Panc1 (cell line): Measurements from ENCODE around the gene SDK2. TPM values are rescaled to one million over a fixed set of nuclear protein-coding genes. Genes with fewer than 3 reads are reported as not detected.

Experiments
- ATAC-seq: fragments of 200-7000 bp; cut with Tn5 transposase; 2 replicates; pipeline ENCODE4 v1.9.1; 2020; ENCODE audit warnings: mild to moderate bottlenecking, moderate library complexity
- BruUV-seq: library from RNA; stranded (reverse); fragments of 400-500 nt; replicated peaks from 2 replicates; lab custom pipeline; 2021; lab: Mats Ljungman, UMichigan
- CTCF ChIA-PET: fragments of 300-600 bp; sonication (Branson Sonifier 250); formaldehyde crosslinking; loops from one replicate; lab custom pipeline; 2022; ENCODE audit warnings: antibody characterized with exemption; lab: Charles Lee
- POLR2A ChIA-PET: fragments of 300-600 bp; sonication (Branson Sonifier 250); formaldehyde crosslinking; loops from one replicate; lab custom pipeline; 2022; ENCODE audit warnings: antibody characterized with exemption; lab: Charles Lee
- DNase-seq: peaks from one replicate; pipeline ENCODE4 v3.0.0-alpha.2; 2010; ENCODE audit warnings: low read depth, low spot score
- H3K27ac ChIP-seq: 2 replicates; pipeline ENCODE4 v1.5.1; 2011; ENCODE audit warnings: mild to moderate bottlenecking, low read length, inconsistent platforms
- H3K27me3 ChIP-seq: fragments of 200-500 bp; sonication (Bioruptor generic); 2 replicates; pipeline ENCODE4 v1.6.0; 2014; ENCODE audit warnings: low read length, inconsistent platforms; ENCODE audit not compliant: control insufficient read depth, insufficient read depth
- H3K36me3 ChIP-seq: fragments of 200-500 bp; sonication (Bioruptor generic); 2 replicates; pipeline ENCODE4 v1.5.1; 2014; ENCODE audit warnings: inconsistent platforms, mild to moderate bottlenecking, low read length, moderate library complexity; ENCODE audit not compliant: control insufficient read depth, insufficient read depth
- H3K4me1 ChIP-seq: 2 replicates; pipeline ENCODE4 v1.5.1; 2011; ENCODE audit warnings: inconsistent platforms, mild to moderate bottlenecking, low read length, moderate library complexity; ENCODE audit not compliant: control insufficient read depth, insufficient read depth
- H3K4me3 ChIP-seq, 2 experiments: 2 replicates each; pipeline ENCODE4 v1.5.1; 2011 to 2012; ENCODE audit warnings: low read depth in 2 of 2, low read length in 2 of 2, mild to moderate bottlenecking in 2 of 2, inconsistent platforms in 1 of 2, moderate library complexity in 1 of 2
- H3K9me3 ChIP-seq: fragments of 200-500 bp; sonication (Bioruptor generic); 2 replicates; pipeline ENCODE4 v1.5.1; 2014; ENCODE audit warnings: low read depth, mild to moderate bottlenecking, inconsistent platforms, low read length, moderate library complexity; ENCODE audit not compliant: control insufficient read depth, insufficient read depth
- CTCF ChIP-seq: fragments of 450-650 bp; IDR thresholded peaks from 2 replicates; pipeline ENCODE4 v1.5.1; 2017; ENCODE audit warnings: mild to moderate bottlenecking
- POLR2AphosphoS5 ChIP-seq: IDR thresholded peaks from 2 replicates; pipeline ENCODE4 v1.6.1; 2012; ENCODE audit warnings: mild to moderate bottlenecking, low read depth, low read length, moderate library complexity
- SIN3A ChIP-seq: IDR thresholded peaks from 2 replicates; pipeline ENCODE4 v1.6.1; 2012; ENCODE audit warnings: low read depth, mild to moderate bottlenecking, low read length, moderate library complexity, borderline replicate concordance; ENCODE audit not compliant: insufficient read depth
- TCF7L2 ChIP-seq: IDR thresholded peaks from 2 replicates; pipeline ENCODE4 v1.6.1; 2011; ENCODE audit warnings: mild to moderate bottlenecking, low read depth, low read length, inconsistent platforms
- in situ Hi-C: cut with HindIII; loops from 2 replicates; pipeline ENCODE4 v1.10.0; 2016; ENCODE audit warnings: low sequenced_read_pairs, low pct_unique_long_range_greater_than_20kb
- intact Hi-C: fragments of 100-400 bp; cut with micrococcal nuclease; formaldehyde crosslinking; loops from one replicate; pipeline ENCODE4 v1.10.0; 2022; ENCODE audit not compliant: unreplicated experiment
- total RNA-seq: library from RNA; stranded (reverse); gene quantifications from one replicate; pipeline ENCODE4 v1.2.1, GENCODE V29; 2021; ENCODE audit not compliant: unreplicated experiment
- TF ChIP-seq, protein P1 (sequence below), 2 experiments: IDR thresholded peaks; 2 replicates each; pipeline ENCODE4 v1.6.1; 2011 to 2012; ENCODE audit warnings: low read depth in 2 of 2, control low read depth in 1 of 2, low read length in 1 of 2, mild to moderate bottlenecking in 1 of 2, moderate library complexity in 1 of 2; ENCODE audit not compliant: insufficient read depth in 1 of 2

Gene SDK2
- total RNA-seq, 1 experiment from 2014 or later, result 0.41 TPM

GRCh38 chr17:73617501-73617900 lies 26.7 kb downstream of the SDK2 start:
- BruUV-seq, result no TSS peak
- TF ChIP-seq TCF7L2, result no peak
- TF ChIP-seq, protein P1, sequence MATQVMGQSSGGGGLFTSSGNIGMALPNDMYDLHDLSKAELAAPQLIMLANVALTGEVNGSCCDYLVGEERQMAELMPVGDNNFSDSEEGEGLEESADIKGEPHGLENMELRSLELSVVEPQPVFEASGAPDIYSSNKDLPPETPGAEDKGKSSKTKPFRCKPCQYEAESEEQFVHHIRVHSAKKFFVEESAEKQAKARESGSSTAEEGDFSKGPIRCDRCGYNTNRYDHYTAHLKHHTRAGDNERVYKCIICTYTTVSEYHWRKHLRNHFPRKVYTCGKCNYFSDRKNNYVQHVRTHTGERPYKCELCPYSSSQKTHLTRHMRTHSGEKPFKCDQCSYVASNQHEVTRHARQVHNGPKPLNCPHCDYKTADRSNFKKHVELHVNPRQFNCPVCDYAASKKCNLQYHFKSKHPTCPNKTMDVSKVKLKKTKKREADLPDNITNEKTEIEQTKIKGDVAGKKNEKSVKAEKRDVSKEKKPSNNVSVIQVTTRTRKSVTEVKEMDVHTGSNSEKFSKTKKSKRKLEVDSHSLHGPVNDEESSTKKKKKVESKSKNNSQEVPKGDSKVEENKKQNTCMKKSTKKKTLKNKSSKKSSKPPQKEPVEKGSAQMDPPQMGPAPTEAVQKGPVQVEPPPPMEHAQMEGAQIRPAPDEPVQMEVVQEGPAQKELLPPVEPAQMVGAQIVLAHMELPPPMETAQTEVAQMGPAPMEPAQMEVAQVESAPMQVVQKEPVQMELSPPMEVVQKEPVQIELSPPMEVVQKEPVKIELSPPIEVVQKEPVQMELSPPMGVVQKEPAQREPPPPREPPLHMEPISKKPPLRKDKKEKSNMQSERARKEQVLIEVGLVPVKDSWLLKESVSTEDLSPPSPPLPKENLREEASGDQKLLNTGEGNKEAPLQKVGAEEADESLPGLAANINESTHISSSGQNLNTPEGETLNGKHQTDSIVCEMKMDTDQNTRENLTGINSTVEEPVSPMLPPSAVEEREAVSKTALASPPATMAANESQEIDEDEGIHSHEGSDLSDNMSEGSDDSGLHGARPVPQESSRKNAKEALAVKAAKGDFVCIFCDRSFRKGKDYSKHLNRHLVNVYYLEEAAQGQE (IDR thresholded peaks at IDR 0.05; ENCODE audit: insufficient read depth in 1 of 2, low read depth in 2 of 2, low read length in 1 of 2), result no peak
- no peak for TF ChIP-seq CTCF
- no peak for TF ChIP-seq POLR2AphosphoS5
- no peak for TF ChIP-seq SIN3A
- Histone ChIP-seq H3K27ac (no peak overlapping the region), H3K36me3 (no peaks in the 10 kb centered on the region), H3K4me3 (no peak overlapping the region), H3K4me1 (no peaks in the 10 kb centered on the region), H3K9me3 (no peaks in the 10 kb centered on the region), H3K27me3 (no peaks in the 10 kb centered on the region)
- CTCF ChIA-PET, result no interaction called here
- DNase-seq, result no peak
- in situ Hi-C loops, result no loop called here
- POLR2A ChIA-PET, result no interaction called here
- ATAC-seq, result no peak
- intact Hi-C loops, result no loop called here

- no peak overlapping the region for H3K4me3 ChIP-seq
- no peak overlapping the region for H3K27ac ChIP-seq
- in situ Hi-C loops, result no loop called here
- ChIA-PET CTCF (no interaction called here), POLR2A (no interaction called here)
- ATAC-seq (no peak), DNase-seq (no peak)
- no peaks in the 10 kb centered on the region for H3K36me3 ChIP-seq
- no TSS peak for BruUV-seq
- no peaks in the 10 kb centered on the region for H3K9me3 ChIP-seq
- no peaks in the 10 kb centered on the region for H3K4me1 ChIP-seq
- intact Hi-C loops, result no loop called here
- no peaks in the 10 kb centered on the region for H3K27me3 ChIP-seq
- TF ChIP-seq SIN3A (no peak), POLR2AphosphoS5 (no peak), CTCF (no peak)
- TF ChIP-seq, protein P1 (IDR thresholded peaks at IDR 0.05; ENCODE audit: insufficient read depth in 1 of 2, low read depth in 2 of 2, low read length in 1 of 2), result no peak
Observed at GRCh38 chr17:73616873-73617404, 27.3 kb downstream of the SDK2 start.
